Measurements from ENCODE around the gene FNDC3A.

DNA sequence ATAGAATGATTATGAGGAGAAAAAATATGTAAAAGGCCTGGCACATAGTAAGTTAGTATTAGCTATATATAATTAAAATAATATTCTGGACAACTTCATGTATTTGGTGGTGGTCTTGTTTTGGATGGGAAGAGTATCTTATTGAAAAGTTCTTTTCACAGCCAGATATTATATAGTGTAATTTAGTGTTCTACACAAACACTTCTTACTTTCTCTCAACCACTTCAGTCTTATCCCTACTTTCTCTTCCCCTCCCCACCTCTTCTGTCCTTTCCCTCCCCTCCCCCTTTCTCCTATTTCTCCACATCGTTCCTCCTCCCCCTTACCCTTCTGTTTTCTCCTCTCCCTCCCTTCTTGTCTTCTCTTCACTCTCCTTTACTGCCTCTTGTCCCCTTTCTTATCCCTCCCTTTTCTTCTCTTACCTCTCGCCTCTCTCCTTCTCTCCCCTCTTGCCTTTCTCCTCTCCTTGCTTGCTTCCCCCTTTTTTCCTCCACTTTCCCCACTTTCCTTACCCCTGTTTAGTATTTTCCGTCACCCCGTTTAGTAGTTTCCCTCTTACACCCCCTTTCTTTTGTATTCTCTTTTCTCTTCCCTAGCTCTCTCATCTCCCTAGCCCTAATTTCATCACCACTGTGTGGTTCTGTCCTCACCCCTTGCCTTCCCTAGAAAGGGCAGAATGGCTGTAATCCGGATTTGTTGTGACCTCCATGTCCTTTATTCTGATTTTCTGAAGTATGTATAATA, 137.2 kb downstream of the FNDC3A start:
- TF ChIP-seq, protein P1, sequence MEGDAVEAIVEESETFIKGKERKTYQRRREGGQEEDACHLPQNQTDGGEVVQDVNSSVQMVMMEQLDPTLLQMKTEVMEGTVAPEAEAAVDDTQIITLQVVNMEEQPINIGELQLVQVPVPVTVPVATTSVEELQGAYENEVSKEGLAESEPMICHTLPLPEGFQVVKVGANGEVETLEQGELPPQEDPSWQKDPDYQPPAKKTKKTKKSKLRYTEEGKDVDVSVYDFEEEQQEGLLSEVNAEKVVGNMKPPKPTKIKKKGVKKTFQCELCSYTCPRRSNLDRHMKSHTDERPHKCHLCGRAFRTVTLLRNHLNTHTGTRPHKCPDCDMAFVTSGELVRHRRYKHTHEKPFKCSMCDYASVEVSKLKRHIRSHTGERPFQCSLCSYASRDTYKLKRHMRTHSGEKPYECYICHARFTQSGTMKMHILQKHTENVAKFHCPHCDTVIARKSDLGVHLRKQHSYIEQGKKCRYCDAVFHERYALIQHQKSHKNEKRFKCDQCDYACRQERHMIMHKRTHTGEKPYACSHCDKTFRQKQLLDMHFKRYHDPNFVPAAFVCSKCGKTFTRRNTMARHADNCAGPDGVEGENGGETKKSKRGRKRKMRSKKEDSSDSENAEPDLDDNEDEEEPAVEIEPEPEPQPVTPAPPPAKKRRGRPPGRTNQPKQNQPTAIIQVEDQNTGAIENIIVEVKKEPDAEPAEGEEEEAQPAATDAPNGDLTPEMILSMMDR (IDR thresholded peaks at IDR 0.05; ENCODE audit: insufficient read depth, low read length), result no peak
- TF ChIP-seq GABPA (IDR thresholded peaks at IDR 0.05; ENCODE audit: low read depth) (no peak), POLR2AphosphoS5 (IDR thresholded peaks at IDR 0.05; ENCODE audit: low read depth) (no peak), SPI1 (IDR thresholded peaks at IDR 0.05; ENCODE audit: borderline replicate concordance, low read depth) (no peak)
- TF ChIP-seq, protein P2, sequence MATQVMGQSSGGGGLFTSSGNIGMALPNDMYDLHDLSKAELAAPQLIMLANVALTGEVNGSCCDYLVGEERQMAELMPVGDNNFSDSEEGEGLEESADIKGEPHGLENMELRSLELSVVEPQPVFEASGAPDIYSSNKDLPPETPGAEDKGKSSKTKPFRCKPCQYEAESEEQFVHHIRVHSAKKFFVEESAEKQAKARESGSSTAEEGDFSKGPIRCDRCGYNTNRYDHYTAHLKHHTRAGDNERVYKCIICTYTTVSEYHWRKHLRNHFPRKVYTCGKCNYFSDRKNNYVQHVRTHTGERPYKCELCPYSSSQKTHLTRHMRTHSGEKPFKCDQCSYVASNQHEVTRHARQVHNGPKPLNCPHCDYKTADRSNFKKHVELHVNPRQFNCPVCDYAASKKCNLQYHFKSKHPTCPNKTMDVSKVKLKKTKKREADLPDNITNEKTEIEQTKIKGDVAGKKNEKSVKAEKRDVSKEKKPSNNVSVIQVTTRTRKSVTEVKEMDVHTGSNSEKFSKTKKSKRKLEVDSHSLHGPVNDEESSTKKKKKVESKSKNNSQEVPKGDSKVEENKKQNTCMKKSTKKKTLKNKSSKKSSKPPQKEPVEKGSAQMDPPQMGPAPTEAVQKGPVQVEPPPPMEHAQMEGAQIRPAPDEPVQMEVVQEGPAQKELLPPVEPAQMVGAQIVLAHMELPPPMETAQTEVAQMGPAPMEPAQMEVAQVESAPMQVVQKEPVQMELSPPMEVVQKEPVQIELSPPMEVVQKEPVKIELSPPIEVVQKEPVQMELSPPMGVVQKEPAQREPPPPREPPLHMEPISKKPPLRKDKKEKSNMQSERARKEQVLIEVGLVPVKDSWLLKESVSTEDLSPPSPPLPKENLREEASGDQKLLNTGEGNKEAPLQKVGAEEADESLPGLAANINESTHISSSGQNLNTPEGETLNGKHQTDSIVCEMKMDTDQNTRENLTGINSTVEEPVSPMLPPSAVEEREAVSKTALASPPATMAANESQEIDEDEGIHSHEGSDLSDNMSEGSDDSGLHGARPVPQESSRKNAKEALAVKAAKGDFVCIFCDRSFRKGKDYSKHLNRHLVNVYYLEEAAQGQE (IDR thresholded peaks at IDR 0.05; ENCODE audit: insufficient replicate concordance, low read depth), result no peak

Data from HL-60 (cell line).